ENCODE results near the gene PTPN4. TPM values are rescaled to one million over a fixed set of nuclear protein-coding genes. Genes with fewer than 3 reads are reported as not detected.
A peak's percentile ranks its signal among the peaks of the same experiment; 100 is the strongest.

PTPN4 gene
- total and polyA plus RNA-seq, 10 of the 15 experiments (the other 5 are each of a cell fraction or from before 2014, with no cell fraction given), result 5.0 to 29.7 (median 23.7) TPM

- TF ChIP-seq RCOR1 (conservative IDR thresholded peaks at IDR 0.05; ENCODE audit: low read depth, low read length) (peak; percentile 99), MXI1 (IDR thresholded peaks at IDR 0.05; ENCODE audit: low read depth, low read length) (peak; percentile 71), IKZF1 (conservative IDR thresholded peaks at IDR 0.05) (peak; percentile 92), SPI1 (IDR thresholded peaks at IDR 0.05; ENCODE audit: borderline replicate concordance, insufficient read depth, low read depth, low read length) (peak; percentile 48; the same call in 1 of the 2 replicates), BHLHE40 (IDR thresholded peaks at IDR 0.05; ENCODE audit: borderline replicate concordance in 1 of 2, low read depth in 2 of 2, low read length in 1 of 2) (peak; percentile 7 to 74; a peak in 1 of 4 replicates), ZBTB33 (IDR thresholded peaks at IDR 0.05) (no peak), CHD1 (IDR thresholded peaks at IDR 0.05; ENCODE audit: low read depth, low read length) (peak; percentile 82; the same call in 1 of the 2 replicates), DPF2 (IDR thresholded peaks at IDR 0.05) (peak; percentile 71; the same call in 1 of the 2 replicates), CEBPB (IDR thresholded peaks at IDR 0.05; ENCODE audit: borderline replicate concordance in 1 of 2, low read depth in 2 of 2, low read length in 2 of 2) (no peak), PKNOX1 (IDR thresholded peaks at IDR 0.05) (peak; percentile 88), SIN3A (IDR thresholded peaks at IDR 0.05; ENCODE audit: low read depth, low read length) (peak; percentile 70), BACH1 (IDR thresholded peaks at IDR 0.05; ENCODE audit: borderline replicate concordance) (peak; percentile 53), ZBTB11 (CRISPR knock-in tag; IDR thresholded peaks at IDR 0.05) (no peak), RB1 (IDR thresholded peaks at IDR 0.05; ENCODE audit: borderline replicate concordance) (no peak; the same call in 1 of the 2 replicates), ETV6 (conservative IDR thresholded peaks at IDR 0.05 in 1 of 2, IDR thresholded peaks at IDR 0.05 in 1 of 2; ENCODE audit: borderline replicate concordance in 1 of 2, low read depth in 1 of 2) (no peak), RFX5 (IDR thresholded peaks at IDR 0.05; ENCODE audit: low read depth, low read length) (peak; percentile 93), ZNF622 (IDR thresholded peaks at IDR 0.05) (no peak), STAT1 (conservative IDR thresholded peaks at IDR 0.05) (peak; percentile 16; the same call in 1 of the 2 replicates), PAX5 (IDR thresholded peaks at IDR 0.05; ENCODE audit: borderline replicate concordance, low read depth, low read length) (peak; percentile 57; the same call in 1 of the 2 replicates), HCFC1 (IDR thresholded peaks at IDR 0.05; ENCODE audit: low read length) (peak; percentile 43; the same call in 1 of the 2 replicates), NKRF (conservative IDR thresholded peaks at IDR 0.05) (peak; percentile 83)
These were observed at the start of gene PTPN4 (continued) for GRCh38 chr2:119759451-119760236.

Data from GM12878 (cell line).